SU-DHL-6 (cell line): ENCODE measurements around the gene RGS18.

ENCODE experiments used
- EZH2phosphoT487 ChIP-seq: fragments of 200-600 bp; sonication (generic), shearing (Covaris generic); conservative IDR thresholded peaks from 2 replicates; pipeline ENCODE4 v1.6.1; 2018; ENCODE audit warnings: mild to moderate bottlenecking, antibody characterized with exemption, low read length, moderate library complexity, mixed read lengths
- TF ChIP-seq, protein P1 (sequence below): fragments of 200-600 bp; sonication (generic); IDR thresholded peaks from one replicate; pipeline ENCODE4 v1.5.1; 2017; ENCODE audit warnings: antibody characterized with exemption, mild to moderate bottlenecking, low read length, moderate library complexity; ENCODE audit not compliant: insufficient read depth, poor library complexity, severe bottlenecking

DNA sequence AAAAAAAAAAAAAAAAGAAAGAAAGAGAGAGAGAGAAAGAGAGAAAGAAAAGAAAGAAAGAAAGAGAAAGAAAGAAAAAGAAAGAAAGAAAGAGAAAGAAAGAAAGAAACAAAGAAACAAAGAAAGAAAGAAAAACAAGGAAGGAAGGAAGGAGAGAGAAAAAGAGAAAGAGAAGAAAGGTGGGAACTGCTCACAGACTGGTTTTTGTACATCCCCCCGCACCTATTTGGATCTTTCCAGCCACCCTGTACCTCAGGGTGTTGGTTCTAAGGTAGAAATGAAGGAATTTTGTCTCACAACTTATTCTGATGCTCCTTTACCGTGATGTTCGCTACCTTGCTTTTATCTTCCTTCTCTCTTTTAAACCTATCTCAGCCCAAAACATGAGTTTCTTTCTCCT, 43.3 kb upstream of the RGS18 start:
- TF ChIP-seq, protein P1, sequence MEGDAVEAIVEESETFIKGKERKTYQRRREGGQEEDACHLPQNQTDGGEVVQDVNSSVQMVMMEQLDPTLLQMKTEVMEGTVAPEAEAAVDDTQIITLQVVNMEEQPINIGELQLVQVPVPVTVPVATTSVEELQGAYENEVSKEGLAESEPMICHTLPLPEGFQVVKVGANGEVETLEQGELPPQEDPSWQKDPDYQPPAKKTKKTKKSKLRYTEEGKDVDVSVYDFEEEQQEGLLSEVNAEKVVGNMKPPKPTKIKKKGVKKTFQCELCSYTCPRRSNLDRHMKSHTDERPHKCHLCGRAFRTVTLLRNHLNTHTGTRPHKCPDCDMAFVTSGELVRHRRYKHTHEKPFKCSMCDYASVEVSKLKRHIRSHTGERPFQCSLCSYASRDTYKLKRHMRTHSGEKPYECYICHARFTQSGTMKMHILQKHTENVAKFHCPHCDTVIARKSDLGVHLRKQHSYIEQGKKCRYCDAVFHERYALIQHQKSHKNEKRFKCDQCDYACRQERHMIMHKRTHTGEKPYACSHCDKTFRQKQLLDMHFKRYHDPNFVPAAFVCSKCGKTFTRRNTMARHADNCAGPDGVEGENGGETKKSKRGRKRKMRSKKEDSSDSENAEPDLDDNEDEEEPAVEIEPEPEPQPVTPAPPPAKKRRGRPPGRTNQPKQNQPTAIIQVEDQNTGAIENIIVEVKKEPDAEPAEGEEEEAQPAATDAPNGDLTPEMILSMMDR = no peak
- TF ChIP-seq EZH2phosphoT487 = no peak
